ENCODE data around the gene DCC. TPM values are rescaled to one million over a fixed set of nuclear protein-coding genes. Genes with fewer than 3 reads are reported as not detected.

The DCC gene
- total RNA-seq, 6 donors from 2014 or later, result 0.33 to 3.5 (median 1.0) TPM

GRCh38 chr18:52869942-52870907 is 530.2 kb downstream of the DCC start:
- Histone ChIP-seq H3K27me3 (no peaks in the 10 kb centered on the region), H3K27ac (no peak overlapping the region), H3K4me3 (no peak overlapping the region), H3K9me3 (no peaks in the 10 kb centered on the region), H3K36me3 (no peaks in the 10 kb centered on the region), H3K4me1 (no peaks in the 10 kb centered on the region)
- WGBS, 2 donors, result 81 to 91% methylated on average over 13 to 16 of the region's 21 CpGs
- peak in 1 of 2 donors; percentile 56 for DNase-seq
- no peak for TF ChIP-seq POLR2AphosphoS5 (IDR thresholded peaks at IDR 0.05)
- TF ChIP-seq EP300 (IDR thresholded peaks at IDR 0.05), result no peak
- no peak for TF ChIP-seq POLR2A (IDR thresholded peaks at IDR 0.05)
- TF ChIP-seq CTCF (IDR thresholded peaks at IDR 0.05), result no peak
- ATAC-seq (ENCODE audit: low FRiP score in 2 of 2), result peak; percentile 34 to 46

- no peaks in the 10 kb centered on the region for H3K9me3 ChIP-seq
- no peak for ATAC-seq (ENCODE audit: low FRiP score in 2 of 2)
- H3K27ac ChIP-seq, result no peak overlapping the region
- 80 to 83% methylated on average over 3 of the region's 3 CpGs for WGBS, 2 donors
- no peak for DNase-seq
- no peaks in the 10 kb centered on the region for H3K36me3 ChIP-seq
- H3K27me3 ChIP-seq, result no peaks in the 10 kb centered on the region
- no peaks in the 10 kb centered on the region for H3K4me1 ChIP-seq
- no peak for TF ChIP-seq POLR2AphosphoS5 (IDR thresholded peaks at IDR 0.05)
- no peak for TF ChIP-seq CTCF (IDR thresholded peaks at IDR 0.05)
- no peak for TF ChIP-seq EP300 (IDR thresholded peaks at IDR 0.05)
- TF ChIP-seq POLR2A (IDR thresholded peaks at IDR 0.05), result no peak
- no peak overlapping the region for H3K4me3 ChIP-seq
Observed at GRCh38 chr18:52874774-52875173, 534.8 kb downstream of the DCC start.

GRCh38 chr18:52875725-52876124 is 535.7 kb downstream of the DCC start:
- 42 to 46% methylated on average over 5 of the region's 5 CpGs for WGBS, 2 donors
- TF ChIP-seq POLR2A (IDR thresholded peaks at IDR 0.05), result no peak
- Histone ChIP-seq H3K4me1 (no peaks in the 10 kb centered on the region), H3K4me3 (no peak overlapping the region), H3K27me3 (no peaks in the 10 kb centered on the region), H3K9me3 (no peaks in the 10 kb centered on the region), H3K36me3 (no peaks in the 10 kb centered on the region), H3K27ac (no peak overlapping the region)
- peak in 1 of 2 donors; percentile 38 for DNase-seq
- ATAC-seq (ENCODE audit: low FRiP score in 2 of 2), result no peak

GRCh38 chr18:52888014-52888413 is 548.0 kb downstream of the DCC start:
- ATAC-seq (ENCODE audit: low FRiP score in 2 of 2) (no peak), DNase-seq (no peak)
- Histone ChIP-seq H3K9me3 (no peaks in the 10 kb centered on the region), H3K27me3 (no peaks in the 10 kb centered on the region), H3K4me1 (no peaks in the 10 kb centered on the region), H3K27ac (no peak overlapping the region), H3K36me3 (no peaks in the 10 kb centered on the region), H3K4me3 (no peak overlapping the region)
- TF ChIP-seq POLR2A (IDR thresholded peaks at IDR 0.05) (no peak), CTCF (IDR thresholded peaks at IDR 0.05) (no peak), POLR2AphosphoS5 (IDR thresholded peaks at IDR 0.05) (no peak), EP300 (IDR thresholded peaks at IDR 0.05) (no peak)

- Histone ChIP-seq H3K27me3 (no peaks in the 10 kb centered on the region), H3K4me3 (no peak overlapping the region), H3K27ac (no peak overlapping the region), H3K9me3 (no peaks in the 10 kb centered on the region), H3K36me3 (no peaks in the 10 kb centered on the region), H3K4me1 (no peaks in the 10 kb centered on the region)
- TF ChIP-seq CTCF (IDR thresholded peaks at IDR 0.05), result no peak
- no peak for TF ChIP-seq EP300 (IDR thresholded peaks at IDR 0.05)
- TF ChIP-seq POLR2AphosphoS5 (IDR thresholded peaks at IDR 0.05), result no peak
- TF ChIP-seq POLR2A (IDR thresholded peaks at IDR 0.05), result no peak
- 77 to 85% methylated on average over 3 of the region's 3 CpGs for WGBS, 2 donors
- ATAC-seq (ENCODE audit: low FRiP score in 2 of 2) (no peak), DNase-seq (no peak)
Observed at GRCh38 chr18:52894801-52895200, 554.8 kb downstream of the DCC start.

Data from upper lobe of left lung (tissue), 6 donors.